ENCODE data around the gene CYP4F22. TPM values are rescaled to one million over a fixed set of nuclear protein-coding genes. Genes with fewer than 3 reads are reported as not detected.

The CYP4F22 gene
- total RNA-seq, 4 donors from 2014 or later, result 0.30 TPM; not detected in 3

DNA sequence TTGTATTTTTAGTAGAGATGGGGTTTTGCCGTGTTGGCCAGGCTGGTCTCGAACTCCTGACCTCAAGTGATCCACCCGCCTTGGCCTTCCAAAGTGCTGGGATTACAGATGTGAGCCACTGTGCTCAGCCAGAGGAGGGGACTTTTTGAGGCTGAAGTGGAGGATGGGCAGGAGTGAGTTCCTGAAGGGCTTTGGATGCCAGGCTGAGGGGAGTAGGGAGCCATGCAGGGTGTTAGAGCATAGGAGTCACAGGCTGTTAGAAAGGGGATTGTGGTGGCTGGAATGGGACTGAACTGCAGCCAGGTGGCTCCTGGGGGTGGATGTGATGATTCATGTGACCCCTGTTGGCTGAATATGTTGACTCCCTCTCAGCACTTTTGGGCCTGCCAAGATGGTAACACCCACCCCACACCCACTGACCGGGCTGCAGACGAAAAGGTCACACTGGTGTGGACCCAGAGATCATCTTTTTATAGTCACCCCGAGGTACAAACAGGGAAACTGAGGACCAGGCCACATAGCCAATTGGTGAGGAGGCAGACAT is 11.2 kb downstream of the CYP4F22 start:
- Histone ChIP-seq H3K36me3 (no peaks in the 10 kb centered on the region), H3K9me3 (peaks cover 0 to 17% (median 0%) of the 10 kb centered on the region in 4 donors), H3K27ac (no peak overlapping the region), H3K4me1 (no peaks in the 10 kb centered on the region), H3K4me3 (no peak overlapping the region), H3K27me3 (no peaks in the 10 kb centered on the region)
- no peak for TF ChIP-seq POLR2A (IDR thresholded peaks at IDR 0.05)
- TF ChIP-seq, protein P1, sequence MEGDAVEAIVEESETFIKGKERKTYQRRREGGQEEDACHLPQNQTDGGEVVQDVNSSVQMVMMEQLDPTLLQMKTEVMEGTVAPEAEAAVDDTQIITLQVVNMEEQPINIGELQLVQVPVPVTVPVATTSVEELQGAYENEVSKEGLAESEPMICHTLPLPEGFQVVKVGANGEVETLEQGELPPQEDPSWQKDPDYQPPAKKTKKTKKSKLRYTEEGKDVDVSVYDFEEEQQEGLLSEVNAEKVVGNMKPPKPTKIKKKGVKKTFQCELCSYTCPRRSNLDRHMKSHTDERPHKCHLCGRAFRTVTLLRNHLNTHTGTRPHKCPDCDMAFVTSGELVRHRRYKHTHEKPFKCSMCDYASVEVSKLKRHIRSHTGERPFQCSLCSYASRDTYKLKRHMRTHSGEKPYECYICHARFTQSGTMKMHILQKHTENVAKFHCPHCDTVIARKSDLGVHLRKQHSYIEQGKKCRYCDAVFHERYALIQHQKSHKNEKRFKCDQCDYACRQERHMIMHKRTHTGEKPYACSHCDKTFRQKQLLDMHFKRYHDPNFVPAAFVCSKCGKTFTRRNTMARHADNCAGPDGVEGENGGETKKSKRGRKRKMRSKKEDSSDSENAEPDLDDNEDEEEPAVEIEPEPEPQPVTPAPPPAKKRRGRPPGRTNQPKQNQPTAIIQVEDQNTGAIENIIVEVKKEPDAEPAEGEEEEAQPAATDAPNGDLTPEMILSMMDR (IDR thresholded peaks at IDR 0.05), result no peak
- TF ChIP-seq EP300 (IDR thresholded peaks at IDR 0.05), result no peak
- DNase-seq (ENCODE audit: low spot score in 2 of 2), result no peak
- WGBS, 2 donors, result 76 to 78% methylated on average over 6 of the region's 6 CpGs

DNA sequence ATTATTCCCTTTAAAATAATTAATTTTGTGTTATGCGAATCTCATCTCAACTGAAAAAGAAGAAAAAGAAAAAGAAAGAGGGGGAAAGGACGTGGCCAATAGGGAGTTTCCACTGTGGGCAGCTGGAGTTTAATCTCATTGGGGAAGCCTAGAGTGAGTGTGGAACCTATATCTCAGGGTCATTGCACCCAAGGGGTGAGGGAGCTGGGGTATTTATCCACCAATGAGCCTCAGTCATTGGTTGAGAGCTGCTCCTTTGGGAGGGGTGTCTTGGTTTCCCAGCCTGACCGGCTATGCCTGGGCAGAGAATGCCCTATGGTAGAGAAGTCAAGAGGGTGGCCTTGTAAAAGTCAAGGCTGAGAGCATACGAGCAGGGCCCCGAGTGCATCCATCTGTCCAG is 16.5 kb downstream of the CYP4F22 start:
- no peak overlapping the region for H3K27ac ChIP-seq
- no peaks in the 10 kb centered on the region for H3K36me3 ChIP-seq
- no peaks in the 10 kb centered on the region for H3K27me3 ChIP-seq
- H3K4me1 ChIP-seq, result no peaks in the 10 kb centered on the region
- DNase-seq (ENCODE audit: low spot score in 2 of 2), result no peak
- no peak for TF ChIP-seq EP300 (IDR thresholded peaks at IDR 0.05)
- no peak for TF ChIP-seq POLR2A (IDR thresholded peaks at IDR 0.05)
- TF ChIP-seq, protein P1 (IDR thresholded peaks at IDR 0.05), result no peak
- peaks cover 0 to 5% (median 0%) of the 10 kb centered on the region in 4 donors for H3K9me3 ChIP-seq
- WGBS, 2 donors, result 73 to 75% methylated on average over 5 of the region's 5 CpGs
- no peak overlapping the region for H3K4me3 ChIP-seq

DNA sequence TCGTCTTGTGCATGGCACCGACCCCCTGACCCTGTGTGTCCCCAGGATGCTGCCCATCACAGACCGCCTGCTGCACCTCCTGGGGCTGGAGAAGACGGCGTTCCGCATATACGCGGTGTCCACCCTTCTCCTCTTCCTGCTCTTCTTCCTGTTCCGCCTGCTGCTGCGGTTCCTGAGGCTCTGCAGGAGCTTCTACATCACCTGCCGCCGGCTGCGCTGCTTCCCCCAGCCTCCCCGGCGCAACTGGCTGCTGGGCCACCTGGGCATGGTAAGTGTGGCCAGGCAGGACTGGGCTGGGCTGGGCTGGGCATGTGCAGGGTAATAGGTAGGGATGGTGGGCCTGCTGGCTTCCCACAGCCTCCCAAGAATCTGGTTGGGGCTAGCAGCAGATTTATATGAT is 17.0 kb downstream of the CYP4F22 start:
- TF ChIP-seq, protein P1 (IDR thresholded peaks at IDR 0.05), result no peak
- TF ChIP-seq POLR2A (IDR thresholded peaks at IDR 0.05) (no peak), EP300 (IDR thresholded peaks at IDR 0.05) (no peak)
- H3K4me3 ChIP-seq, result no peak overlapping the region
- WGBS, 2 donors, result 79 to 86% methylated on average over 15 of the region's 15 CpGs
- no peak for DNase-seq (ENCODE audit: low spot score in 2 of 2)
- H3K27me3 ChIP-seq, result no peaks in the 10 kb centered on the region
- H3K36me3 ChIP-seq, result no peaks in the 10 kb centered on the region
- H3K27ac ChIP-seq, result no peak overlapping the region
- H3K4me1 ChIP-seq, result no peaks in the 10 kb centered on the region
- H3K9me3 ChIP-seq, result peaks cover 0 to 10% (median 0%) of the 10 kb centered on the region in 4 donors

GRCh38 chr19:15526408-15526807 is 18.1 kb downstream of the CYP4F22 start:
- WGBS, 2 donors, result 76% methylated on average over 2 of the region's 2 CpGs
- H3K9me3 ChIP-seq, result peaks cover 0 to 18% (median 0%) of the 10 kb centered on the region in 4 donors
- H3K4me1 ChIP-seq, result no peaks in the 10 kb centered on the region
- no peaks in the 10 kb centered on the region for H3K27me3 ChIP-seq
- no peaks in the 10 kb centered on the region for H3K36me3 ChIP-seq
- TF ChIP-seq, protein P1 (IDR thresholded peaks at IDR 0.05), result no peak
- TF ChIP-seq EP300 (IDR thresholded peaks at IDR 0.05), result no peak
- TF ChIP-seq POLR2A (IDR thresholded peaks at IDR 0.05), result no peak
- no peak for DNase-seq (ENCODE audit: low spot score in 2 of 2)
- H3K4me3 ChIP-seq, result no peak overlapping the region
- no peak overlapping the region for H3K27ac ChIP-seq

- 46 to 56% methylated on average over 3 of the region's 3 CpGs for WGBS, 2 donors
- no peak overlapping the region for H3K27ac ChIP-seq
- no peak for TF ChIP-seq POLR2A (IDR thresholded peaks at IDR 0.05)
- TF ChIP-seq EP300 (IDR thresholded peaks at IDR 0.05), result no peak
- TF ChIP-seq, protein P1 (IDR thresholded peaks at IDR 0.05), result no peak
- H3K36me3 ChIP-seq, result no peaks in the 10 kb centered on the region
- H3K9me3 ChIP-seq, result peaks cover 0 to 20% (median 0%) of the 10 kb centered on the region in 4 donors
- no peaks in the 10 kb centered on the region for H3K4me1 ChIP-seq
- no peaks in the 10 kb centered on the region for H3K27me3 ChIP-seq
- DNase-seq (ENCODE audit: low spot score in 2 of 2), result no peak
- H3K4me3 ChIP-seq, result no peak overlapping the region
Measured at GRCh38 chr19:15527705-15528104, 19.4 kb downstream of the CYP4F22 start.

Data from tibial nerve (tissue), 4 donors.